ENCODE measurements around the gene GAL3ST3. TPM values are rescaled to one million over a fixed set of nuclear protein-coding genes. Genes with fewer than 3 reads are reported as not detected.

GAL3ST3 gene
- total and polyA plus RNA-seq, 2 experiments from 2014 or later, result 15.6 to 63.4 TPM

DNA sequence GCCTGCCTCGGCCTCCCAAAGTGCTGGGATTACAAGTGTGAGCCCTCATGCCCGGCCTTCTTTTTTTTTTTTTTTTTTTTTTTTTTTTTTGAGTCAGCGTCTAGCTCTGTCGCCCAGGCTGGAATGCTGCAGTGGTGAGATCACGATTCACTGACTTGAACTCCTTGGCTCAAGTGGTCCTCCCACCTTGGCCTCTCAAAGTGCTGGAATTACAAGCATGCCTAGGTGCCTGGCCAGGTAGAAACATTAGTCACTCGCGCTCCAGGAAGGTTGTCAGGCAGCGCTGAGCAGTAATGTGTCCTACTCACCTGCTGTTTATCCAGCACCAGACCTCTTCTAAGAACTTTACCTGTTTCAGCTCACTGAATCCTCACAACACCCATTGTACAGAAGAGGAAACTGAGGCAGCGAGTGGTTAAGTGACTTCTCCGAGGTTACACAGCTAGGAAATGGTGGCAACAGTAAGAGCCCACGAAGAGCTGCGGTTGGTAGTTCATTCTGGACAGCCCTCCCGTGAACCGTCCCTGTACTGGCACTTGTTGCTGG is 37.6 kb downstream of the GAL3ST3 start:
- H3K27me3 ChIP-seq (ENCODE audit: insufficient read depth), result peaks cover 23% of the 10 kb centered on the region
- ATAC-seq (peak; percentile 5; the same call in 2 of the 3 replicates), DNase-seq (ENCODE audit: low spot score) (peak; percentile 53)

More for the DNA sequence above, 37.6 kb downstream of the GAL3ST3 start:
- peaks cover 15% of the 10 kb centered on the region; the same call in 2 of the 3 replicates for H3K4me1 Mint-ChIP-seq
- peak overlapping the region; percentile 80 for H3K4me2 ChIP-seq
- peak overlapping the region; percentile 55 for H3K4me3 Mint-ChIP-seq
- TF ChIP-seq CREB1 (CRISPR knock-in tag; IDR thresholded peaks at IDR 0.05; ENCODE audit: low read depth), result no peak
- TF ChIP-seq EZH2phosphoT487 (IDR thresholded peaks at IDR 0.05; ENCODE audit: unreplicated experiment), result no peak
- TF ChIP-seq, protein P1, sequence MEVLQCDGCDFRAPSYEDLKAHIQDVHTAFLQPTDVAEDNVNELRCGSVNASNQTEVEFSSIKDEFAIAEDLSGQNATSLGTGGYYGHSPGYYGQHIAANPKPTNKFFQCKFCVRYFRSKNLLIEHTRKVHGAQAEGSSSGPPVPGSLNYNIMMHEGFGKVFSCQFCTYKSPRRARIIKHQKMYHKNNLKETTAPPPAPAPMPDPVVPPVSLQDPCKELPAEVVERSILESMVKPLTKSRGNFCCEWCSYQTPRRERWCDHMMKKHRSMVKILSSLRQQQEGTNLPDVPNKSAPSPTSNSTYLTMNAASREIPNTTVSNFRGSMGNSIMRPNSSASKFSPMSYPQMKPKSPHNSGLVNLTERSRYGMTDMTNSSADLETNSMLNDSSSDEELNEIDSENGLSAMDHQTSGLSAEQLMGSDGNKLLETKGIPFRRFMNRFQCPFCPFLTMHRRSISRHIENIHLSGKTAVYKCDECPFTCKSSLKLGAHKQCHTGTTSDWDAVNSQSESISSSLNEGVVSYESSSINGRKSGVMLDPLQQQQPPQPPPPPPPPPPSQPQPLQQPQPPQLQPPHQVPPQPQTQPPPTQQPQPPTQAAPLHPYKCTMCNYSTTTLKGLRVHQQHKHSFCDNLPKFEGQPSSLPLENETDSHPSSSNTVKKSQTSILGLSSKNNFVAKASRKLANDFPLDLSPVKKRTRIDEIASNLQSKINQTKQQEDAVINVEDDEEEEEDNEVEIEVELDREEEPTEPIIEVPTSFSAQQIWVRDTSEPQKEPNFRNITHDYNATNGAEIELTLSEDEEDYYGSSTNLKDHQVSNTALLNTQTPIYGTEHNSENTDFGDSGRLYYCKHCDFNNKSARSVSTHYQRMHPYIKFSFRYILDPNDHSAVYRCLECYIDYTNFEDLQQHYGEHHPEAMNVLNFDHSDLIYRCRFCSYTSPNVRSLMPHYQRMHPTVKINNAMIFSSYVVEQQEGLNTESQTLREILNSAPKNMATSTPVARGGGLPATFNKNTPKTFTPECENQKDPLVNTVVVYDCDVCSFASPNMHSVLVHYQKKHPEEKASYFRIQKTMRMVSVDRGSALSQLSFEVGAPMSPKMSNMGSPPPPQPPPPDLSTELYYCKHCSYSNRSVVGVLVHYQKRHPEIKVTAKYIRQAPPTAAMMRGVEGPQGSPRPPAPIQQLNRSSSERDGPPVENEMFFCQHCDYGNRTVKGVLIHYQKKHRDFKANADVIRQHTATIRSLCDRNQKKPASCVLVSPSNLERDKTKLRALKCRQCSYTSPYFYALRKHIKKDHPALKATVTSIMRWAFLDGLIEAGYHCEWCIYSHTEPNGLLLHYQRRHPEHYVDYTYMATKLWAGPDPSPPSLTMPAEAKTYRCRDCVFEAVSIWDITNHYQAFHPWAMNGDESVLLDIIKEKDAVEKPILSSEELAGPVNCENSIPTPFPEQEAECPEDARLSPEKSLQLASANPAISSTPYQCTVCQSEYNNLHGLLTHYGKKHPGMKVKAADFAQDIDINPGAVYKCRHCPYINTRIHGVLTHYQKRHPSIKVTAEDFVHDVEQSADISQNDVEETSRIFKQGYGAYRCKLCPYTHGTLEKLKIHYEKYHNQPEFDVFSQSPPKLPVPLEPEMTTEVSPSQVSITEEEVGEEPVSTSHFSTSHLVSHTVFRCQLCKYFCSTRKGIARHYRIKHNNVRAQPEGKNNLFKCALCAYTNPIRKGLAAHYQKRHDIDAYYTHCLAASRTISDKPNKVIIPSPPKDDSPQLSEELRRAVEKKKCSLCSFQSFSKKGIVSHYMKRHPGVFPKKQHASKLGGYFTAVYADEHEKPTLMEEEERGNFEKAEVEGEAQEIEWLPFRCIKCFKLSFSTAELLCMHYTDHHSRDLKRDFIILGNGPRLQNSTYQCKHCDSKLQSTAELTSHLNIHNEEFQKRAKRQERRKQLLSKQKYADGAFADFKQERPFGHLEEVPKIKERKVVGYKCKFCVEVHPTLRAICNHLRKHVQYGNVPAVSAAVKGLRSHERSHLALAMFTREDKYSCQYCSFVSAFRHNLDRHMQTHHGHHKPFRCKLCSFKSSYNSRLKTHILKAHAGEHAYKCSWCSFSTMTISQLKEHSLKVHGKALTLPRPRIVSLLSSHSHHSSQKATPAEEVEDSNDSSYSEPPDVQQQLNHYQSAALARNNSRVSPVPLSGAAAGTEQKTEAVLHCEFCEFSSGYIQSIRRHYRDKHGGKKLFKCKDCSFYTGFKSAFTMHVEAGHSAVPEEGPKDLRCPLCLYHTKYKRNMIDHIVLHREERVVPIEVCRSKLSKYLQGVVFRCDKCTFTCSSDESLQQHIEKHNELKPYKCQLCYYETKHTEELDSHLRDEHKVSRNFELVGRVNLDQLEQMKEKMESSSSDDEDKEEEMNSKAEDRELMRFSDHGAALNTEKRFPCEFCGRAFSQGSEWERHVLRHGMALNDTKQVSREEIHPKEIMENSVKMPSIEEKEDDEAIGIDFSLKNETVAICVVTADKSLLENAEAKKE (CRISPR knock-in tag; IDR thresholded peaks at IDR 0.05), result no peak
- no peak for TF ChIP-seq POLR2AphosphoS5 (IDR thresholded peaks at IDR 0.05; ENCODE audit: low read depth)
- TF ChIP-seq ZNF114 (CRISPR knock-in tag; IDR thresholded peaks at IDR 0.05), result no peak
- TF ChIP-seq, protein P2, sequence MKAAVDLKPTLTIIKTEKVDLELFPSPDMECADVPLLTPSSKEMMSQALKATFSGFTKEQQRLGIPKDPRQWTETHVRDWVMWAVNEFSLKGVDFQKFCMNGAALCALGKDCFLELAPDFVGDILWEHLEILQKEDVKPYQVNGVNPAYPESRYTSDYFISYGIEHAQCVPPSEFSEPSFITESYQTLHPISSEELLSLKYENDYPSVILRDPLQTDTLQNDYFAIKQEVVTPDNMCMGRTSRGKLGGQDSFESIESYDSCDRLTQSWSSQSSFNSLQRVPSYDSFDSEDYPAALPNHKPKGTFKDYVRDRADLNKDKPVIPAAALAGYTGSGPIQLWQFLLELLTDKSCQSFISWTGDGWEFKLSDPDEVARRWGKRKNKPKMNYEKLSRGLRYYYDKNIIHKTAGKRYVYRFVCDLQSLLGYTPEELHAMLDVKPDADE (IDR thresholded peaks at IDR 0.05), result no peak
- no peak for TF ChIP-seq NANOG (IDR thresholded peaks at IDR 0.05; ENCODE audit: borderline replicate concordance)
- TF ChIP-seq, protein P3, sequence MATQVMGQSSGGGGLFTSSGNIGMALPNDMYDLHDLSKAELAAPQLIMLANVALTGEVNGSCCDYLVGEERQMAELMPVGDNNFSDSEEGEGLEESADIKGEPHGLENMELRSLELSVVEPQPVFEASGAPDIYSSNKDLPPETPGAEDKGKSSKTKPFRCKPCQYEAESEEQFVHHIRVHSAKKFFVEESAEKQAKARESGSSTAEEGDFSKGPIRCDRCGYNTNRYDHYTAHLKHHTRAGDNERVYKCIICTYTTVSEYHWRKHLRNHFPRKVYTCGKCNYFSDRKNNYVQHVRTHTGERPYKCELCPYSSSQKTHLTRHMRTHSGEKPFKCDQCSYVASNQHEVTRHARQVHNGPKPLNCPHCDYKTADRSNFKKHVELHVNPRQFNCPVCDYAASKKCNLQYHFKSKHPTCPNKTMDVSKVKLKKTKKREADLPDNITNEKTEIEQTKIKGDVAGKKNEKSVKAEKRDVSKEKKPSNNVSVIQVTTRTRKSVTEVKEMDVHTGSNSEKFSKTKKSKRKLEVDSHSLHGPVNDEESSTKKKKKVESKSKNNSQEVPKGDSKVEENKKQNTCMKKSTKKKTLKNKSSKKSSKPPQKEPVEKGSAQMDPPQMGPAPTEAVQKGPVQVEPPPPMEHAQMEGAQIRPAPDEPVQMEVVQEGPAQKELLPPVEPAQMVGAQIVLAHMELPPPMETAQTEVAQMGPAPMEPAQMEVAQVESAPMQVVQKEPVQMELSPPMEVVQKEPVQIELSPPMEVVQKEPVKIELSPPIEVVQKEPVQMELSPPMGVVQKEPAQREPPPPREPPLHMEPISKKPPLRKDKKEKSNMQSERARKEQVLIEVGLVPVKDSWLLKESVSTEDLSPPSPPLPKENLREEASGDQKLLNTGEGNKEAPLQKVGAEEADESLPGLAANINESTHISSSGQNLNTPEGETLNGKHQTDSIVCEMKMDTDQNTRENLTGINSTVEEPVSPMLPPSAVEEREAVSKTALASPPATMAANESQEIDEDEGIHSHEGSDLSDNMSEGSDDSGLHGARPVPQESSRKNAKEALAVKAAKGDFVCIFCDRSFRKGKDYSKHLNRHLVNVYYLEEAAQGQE (IDR thresholded peaks at IDR 0.05; ENCODE audit: unreplicated experiment), result no peak
- no peak for TF ChIP-seq ZNF331 (CRISPR knock-in tag; IDR thresholded peaks at IDR 0.05; ENCODE audit: low read depth)
- TF ChIP-seq, protein P4, sequence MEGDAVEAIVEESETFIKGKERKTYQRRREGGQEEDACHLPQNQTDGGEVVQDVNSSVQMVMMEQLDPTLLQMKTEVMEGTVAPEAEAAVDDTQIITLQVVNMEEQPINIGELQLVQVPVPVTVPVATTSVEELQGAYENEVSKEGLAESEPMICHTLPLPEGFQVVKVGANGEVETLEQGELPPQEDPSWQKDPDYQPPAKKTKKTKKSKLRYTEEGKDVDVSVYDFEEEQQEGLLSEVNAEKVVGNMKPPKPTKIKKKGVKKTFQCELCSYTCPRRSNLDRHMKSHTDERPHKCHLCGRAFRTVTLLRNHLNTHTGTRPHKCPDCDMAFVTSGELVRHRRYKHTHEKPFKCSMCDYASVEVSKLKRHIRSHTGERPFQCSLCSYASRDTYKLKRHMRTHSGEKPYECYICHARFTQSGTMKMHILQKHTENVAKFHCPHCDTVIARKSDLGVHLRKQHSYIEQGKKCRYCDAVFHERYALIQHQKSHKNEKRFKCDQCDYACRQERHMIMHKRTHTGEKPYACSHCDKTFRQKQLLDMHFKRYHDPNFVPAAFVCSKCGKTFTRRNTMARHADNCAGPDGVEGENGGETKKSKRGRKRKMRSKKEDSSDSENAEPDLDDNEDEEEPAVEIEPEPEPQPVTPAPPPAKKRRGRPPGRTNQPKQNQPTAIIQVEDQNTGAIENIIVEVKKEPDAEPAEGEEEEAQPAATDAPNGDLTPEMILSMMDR (conservative IDR thresholded peaks at IDR 0.05; ENCODE audit: low read depth in 2 of 2), result no peak
- TF ChIP-seq EZH2 (IDR thresholded peaks at IDR 0.05; ENCODE audit: low read depth, unreplicated experiment), result no peak
- no peak for TF ChIP-seq JUNB (IDR thresholded peaks at IDR 0.05; ENCODE audit: unreplicated experiment)
- no peak for TF ChIP-seq STAT1 (IDR thresholded peaks at IDR 0.05; ENCODE audit: unreplicated experiment)
- H3K9me2 ChIP-seq (ENCODE audit: insufficient read depth), result no peaks in the 10 kb centered on the region
- no peaks in the 10 kb centered on the region; the same call in 2 of the 3 replicates for H3K36me3 Mint-ChIP-seq (ENCODE audit: low read depth)
- no peak overlapping the region for H3K27ac ChIP-seq (ENCODE audit: low read depth)
- H3K27me3 Mint-ChIP-seq (ENCODE audit: insufficient read depth, low read depth, poor library complexity), result peaks cover 16% of the 10 kb centered on the region
- H3K36me3 ChIP-seq (ENCODE audit: insufficient read depth), result no peaks in the 10 kb centered on the region
- H4K20me1 ChIP-seq (replicated peaks; ENCODE audit: insufficient read depth), result no peaks in the 10 kb centered on the region
- H3K27ac Mint-ChIP-seq, result no peak overlapping the region
- H3K4me1 ChIP-seq (ENCODE audit: insufficient read depth), result 0 out of 2 replicates have a peak, but pooled peaks cover 8% of the 10 kb centered on the region
- no peaks in the 10 kb centered on the region for H3K79me2 ChIP-seq (replicated peaks; ENCODE audit: insufficient read depth)
- H3K9me3 Mint-ChIP-seq, result no peaks in the 10 kb centered on the region
- peak overlapping the region; percentile 97 for H2AFZ ChIP-seq
- H3K4me3 ChIP-seq, result peak overlapping the region; percentile 57
- H3F3A ChIP-seq (replicated peaks; ENCODE audit: low read depth), result 0 out of 2 replicates have a peak, but pooled peaks cover 3% of the 10 kb centered on the region
